Measurements from ENCODE around the gene OR2T6.

OR2T6 gene, protein sequence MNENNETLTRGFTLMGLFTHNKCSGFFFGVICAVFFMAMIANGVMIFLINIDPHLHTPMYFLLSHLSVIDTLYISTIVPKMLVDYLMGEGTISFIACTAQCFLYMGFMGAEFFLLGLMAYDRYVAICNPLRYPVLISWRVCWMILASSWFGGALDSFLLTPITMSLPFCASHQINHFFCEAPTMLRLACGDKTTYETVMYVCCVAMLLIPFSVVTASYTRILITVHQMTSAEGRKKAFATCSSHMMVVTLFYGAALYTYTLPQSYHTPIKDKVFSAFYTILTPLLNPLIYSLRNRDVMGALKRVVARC

GRCh38 chr1:248375446-248375845 is at the start of gene OR2T6:
OR2T6 (plus strand) TSS chr1:248375746; CDS start chr1:248387609, 11,863 bp downstream.
- H3K4me3 ChIP-seq (ENCODE audit: low read depth, low read length) = no peak within 1 kb of the TSS
- no peak for TF ChIP-seq CTCF (IDR thresholded peaks at IDR 0.05; ENCODE audit: low read depth, low read length)
- no peak for DNase-seq (ENCODE audit: low read depth, low spot score)
- in situ Hi-C loops (cut with HindIII; ENCODE audit: low sequenced_read_pairs) = no loop called here

DNA sequence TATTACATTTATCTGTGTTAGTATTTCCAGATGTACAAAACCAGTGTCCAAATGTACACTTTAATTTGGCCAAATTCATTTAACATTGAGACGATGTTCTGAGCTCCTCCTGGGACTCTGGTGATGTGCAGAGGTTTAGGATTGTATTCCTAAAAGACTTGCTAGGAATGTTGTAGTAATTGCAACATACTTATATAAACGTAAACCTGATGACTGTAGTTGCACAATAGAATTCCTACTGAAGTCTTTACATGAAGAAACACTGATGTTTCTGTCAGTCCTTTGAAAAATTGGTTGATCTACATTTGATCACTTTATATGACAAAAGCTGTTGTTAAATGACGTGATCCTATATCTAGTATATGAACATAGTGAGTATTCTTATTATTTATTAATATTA is 32.1 kb upstream of the OR2T6 start:
- in situ Hi-C loops (cut with HindIII; ENCODE audit: low sequenced_read_pairs) = no loop called here
- DNase-seq (ENCODE audit: low read depth, low spot score) = no peak
- TF ChIP-seq CTCF (IDR thresholded peaks at IDR 0.05; ENCODE audit: low read depth, low read length) = no peak
- H3K4me3 ChIP-seq (ENCODE audit: low read depth, low read length) = no peak overlapping the region

DNA sequence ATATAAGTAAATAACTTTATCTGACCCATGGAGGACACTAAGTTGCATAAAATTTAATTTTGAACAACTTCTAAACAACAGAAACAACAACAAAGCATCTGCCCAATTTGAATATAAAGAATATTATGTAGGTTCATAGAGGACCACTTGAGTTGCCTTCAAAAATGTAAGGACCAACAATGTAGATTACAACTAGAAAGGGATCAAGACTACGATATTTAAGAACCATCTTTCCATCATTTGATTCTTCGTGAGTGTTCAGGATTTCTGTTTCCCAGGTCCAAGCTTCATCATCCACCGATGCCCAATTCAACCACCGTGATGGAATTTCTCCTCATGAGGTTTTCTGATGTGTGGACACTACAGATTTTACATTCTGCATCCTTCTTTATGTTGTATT is 27.1 kb upstream of the OR2T6 start, which contains the start of gene OR14C36:
Gene OR14C36, plus strand, starts transcription at position 301 of the 400 bp plus-strand sequence. Its CDS starts 0 bp downstream, at position 301.
- DNase-seq (ENCODE audit: low read depth, low spot score) = no peak
- no peak within 1 kb of the TSS for H3K4me3 ChIP-seq (ENCODE audit: low read depth, low read length)
- in situ Hi-C loops (cut with HindIII; ENCODE audit: low sequenced_read_pairs) = no loop called here
- TF ChIP-seq CTCF (IDR thresholded peaks at IDR 0.05; ENCODE audit: low read depth, low read length) = no peak

GRCh38 chr1:248359415-248359814 is 16.1 kb upstream of the OR2T6 start:
- no peak for TF ChIP-seq CTCF (IDR thresholded peaks at IDR 0.05; ENCODE audit: low read depth, low read length)
- H3K4me3 ChIP-seq (ENCODE audit: low read depth, low read length) = no peak overlapping the region
- in situ Hi-C loops (cut with HindIII; ENCODE audit: low sequenced_read_pairs) = no loop called here
- no peak for DNase-seq (ENCODE audit: low read depth, low spot score)

- in situ Hi-C loops (cut with HindIII; ENCODE audit: low sequenced_read_pairs) = no loop called here
- no peak for DNase-seq (ENCODE audit: low read depth, low spot score)
Observed at GRCh38 chr1:248361121-248361715, 14.3 kb upstream of the OR2T6 start, which contains the start of gene OR2T4. OR2T4 (plus strand) TSS chr1:248361665; CDS start chr1:248361665, 0 bp downstream.

GRCh38 chr1:248366609-248367008 is 8.9 kb upstream of the OR2T6 start:
- TF ChIP-seq CTCF (IDR thresholded peaks at IDR 0.05; ENCODE audit: low read depth, low read length) = no peak
- H3K4me3 ChIP-seq (ENCODE audit: low read depth, low read length) = no peak overlapping the region
- in situ Hi-C loops (cut with HindIII; ENCODE audit: low sequenced_read_pairs) = no loop called here
- DNase-seq (ENCODE audit: low read depth, low spot score) = no peak

More at GRCh38 chr1:248361121-248361715, 14.3 kb upstream of the OR2T6 start, which contains the start of gene OR2T4:
- H3K4me3 ChIP-seq (ENCODE audit: low read depth, low read length) = no peak within 1 kb of the TSS
- no peak for TF ChIP-seq CTCF (IDR thresholded peaks at IDR 0.05; ENCODE audit: low read depth, low read length)

Measured in astrocyte of the spinal cord (primary cell).